HG03460 (cell line): ENCODE data around the gene PIK3C2A.
A peak's percentile ranks its signal among the peaks of the same experiment; 100 is the strongest.
"Not testable (repeated sequence)": the region's sequence is repeated elsewhere in the genome, so short reads cannot be mapped to it uniquely, and the experiment has no call there.

ENCODE experiments used
- ATAC-seq: cut with Tn5 transposase; IDR thresholded peaks from one replicate; pipeline ENCODE4 v1.9.1; 2021; ENCODE audit not compliant: unreplicated experiment

The PIK3C2A gene, protein sequence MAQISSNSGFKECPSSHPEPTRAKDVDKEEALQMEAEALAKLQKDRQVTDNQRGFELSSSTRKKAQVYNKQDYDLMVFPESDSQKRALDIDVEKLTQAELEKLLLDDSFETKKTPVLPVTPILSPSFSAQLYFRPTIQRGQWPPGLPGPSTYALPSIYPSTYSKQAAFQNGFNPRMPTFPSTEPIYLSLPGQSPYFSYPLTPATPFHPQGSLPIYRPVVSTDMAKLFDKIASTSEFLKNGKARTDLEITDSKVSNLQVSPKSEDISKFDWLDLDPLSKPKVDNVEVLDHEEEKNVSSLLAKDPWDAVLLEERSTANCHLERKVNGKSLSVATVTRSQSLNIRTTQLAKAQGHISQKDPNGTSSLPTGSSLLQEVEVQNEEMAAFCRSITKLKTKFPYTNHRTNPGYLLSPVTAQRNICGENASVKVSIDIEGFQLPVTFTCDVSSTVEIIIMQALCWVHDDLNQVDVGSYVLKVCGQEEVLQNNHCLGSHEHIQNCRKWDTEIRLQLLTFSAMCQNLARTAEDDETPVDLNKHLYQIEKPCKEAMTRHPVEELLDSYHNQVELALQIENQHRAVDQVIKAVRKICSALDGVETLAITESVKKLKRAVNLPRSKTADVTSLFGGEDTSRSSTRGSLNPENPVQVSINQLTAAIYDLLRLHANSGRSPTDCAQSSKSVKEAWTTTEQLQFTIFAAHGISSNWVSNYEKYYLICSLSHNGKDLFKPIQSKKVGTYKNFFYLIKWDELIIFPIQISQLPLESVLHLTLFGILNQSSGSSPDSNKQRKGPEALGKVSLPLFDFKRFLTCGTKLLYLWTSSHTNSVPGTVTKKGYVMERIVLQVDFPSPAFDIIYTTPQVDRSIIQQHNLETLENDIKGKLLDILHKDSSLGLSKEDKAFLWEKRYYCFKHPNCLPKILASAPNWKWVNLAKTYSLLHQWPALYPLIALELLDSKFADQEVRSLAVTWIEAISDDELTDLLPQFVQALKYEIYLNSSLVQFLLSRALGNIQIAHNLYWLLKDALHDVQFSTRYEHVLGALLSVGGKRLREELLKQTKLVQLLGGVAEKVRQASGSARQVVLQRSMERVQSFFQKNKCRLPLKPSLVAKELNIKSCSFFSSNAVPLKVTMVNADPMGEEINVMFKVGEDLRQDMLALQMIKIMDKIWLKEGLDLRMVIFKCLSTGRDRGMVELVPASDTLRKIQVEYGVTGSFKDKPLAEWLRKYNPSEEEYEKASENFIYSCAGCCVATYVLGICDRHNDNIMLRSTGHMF (N-terminal part only)

GRCh38 chr11:17207317-17208256 lies at the start of gene PIK3C2A:
Gene PIK3C2A, minus strand, starts transcription at chr11:17207986. Its CDS starts 38,245 bp downstream, at chr11:17169741.
- peak; percentile 95 for ATAC-seq

DNA sequence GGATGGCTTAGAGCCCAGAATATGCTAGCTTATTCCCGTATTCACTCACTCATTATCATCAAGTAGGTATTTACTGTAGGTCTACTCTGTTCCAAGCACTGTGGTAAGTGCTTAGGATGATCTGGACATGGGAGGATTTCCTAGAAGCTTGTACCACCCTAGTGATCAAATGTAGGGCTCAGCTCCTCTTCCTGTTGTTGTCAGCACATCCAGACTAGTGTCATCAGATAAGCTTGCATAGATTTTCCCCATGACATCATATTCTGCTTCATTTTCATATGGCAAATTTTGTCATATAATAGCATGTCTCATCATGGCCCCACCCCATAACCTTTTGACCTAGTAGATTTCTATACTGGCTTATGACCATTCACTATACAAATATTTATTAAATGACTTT lies 49.4 kb upstream of the PIK3C2A start:
- ATAC-seq = no peak

DNA sequence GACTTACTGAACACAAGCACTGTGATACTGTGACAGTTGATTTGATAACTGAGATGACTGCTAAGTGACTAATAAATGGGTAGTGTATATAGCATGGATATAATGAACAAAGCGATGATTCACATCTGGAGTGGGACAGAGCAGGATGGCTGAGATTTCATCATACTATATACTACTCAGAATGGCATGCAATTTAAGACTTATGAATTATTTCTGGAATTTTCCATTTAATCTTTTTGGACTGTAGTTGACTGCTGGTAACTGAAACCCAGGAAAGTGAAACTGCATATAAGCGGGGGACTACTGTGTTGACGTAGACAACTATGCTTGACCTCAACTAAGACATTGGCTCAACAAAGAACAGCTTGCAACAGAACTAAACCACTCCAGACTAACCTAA lies 48.7 kb upstream of the PIK3C2A start:
- ATAC-seq = no peak

DNA sequence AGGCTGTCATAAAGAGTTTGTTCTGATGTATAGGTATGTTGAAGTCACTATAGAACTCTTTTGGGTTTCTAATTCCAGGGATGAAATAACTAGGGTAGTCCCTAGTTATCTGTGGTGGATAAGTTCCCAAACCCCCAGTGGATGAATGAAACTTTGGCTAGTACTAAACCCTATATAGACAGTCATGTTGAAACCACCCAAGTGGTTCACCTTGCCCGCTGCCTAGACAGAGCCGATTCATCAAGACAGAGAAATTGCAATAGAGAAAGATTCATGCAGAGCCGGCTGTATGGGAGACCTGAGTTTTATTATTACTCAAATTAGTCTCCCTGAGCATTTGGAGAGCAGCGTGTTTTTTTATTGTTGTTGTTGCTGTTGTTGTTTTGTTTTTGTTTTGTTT lies 44.9 kb upstream of the PIK3C2A start:
- ATAC-seq = no peak

DNA sequence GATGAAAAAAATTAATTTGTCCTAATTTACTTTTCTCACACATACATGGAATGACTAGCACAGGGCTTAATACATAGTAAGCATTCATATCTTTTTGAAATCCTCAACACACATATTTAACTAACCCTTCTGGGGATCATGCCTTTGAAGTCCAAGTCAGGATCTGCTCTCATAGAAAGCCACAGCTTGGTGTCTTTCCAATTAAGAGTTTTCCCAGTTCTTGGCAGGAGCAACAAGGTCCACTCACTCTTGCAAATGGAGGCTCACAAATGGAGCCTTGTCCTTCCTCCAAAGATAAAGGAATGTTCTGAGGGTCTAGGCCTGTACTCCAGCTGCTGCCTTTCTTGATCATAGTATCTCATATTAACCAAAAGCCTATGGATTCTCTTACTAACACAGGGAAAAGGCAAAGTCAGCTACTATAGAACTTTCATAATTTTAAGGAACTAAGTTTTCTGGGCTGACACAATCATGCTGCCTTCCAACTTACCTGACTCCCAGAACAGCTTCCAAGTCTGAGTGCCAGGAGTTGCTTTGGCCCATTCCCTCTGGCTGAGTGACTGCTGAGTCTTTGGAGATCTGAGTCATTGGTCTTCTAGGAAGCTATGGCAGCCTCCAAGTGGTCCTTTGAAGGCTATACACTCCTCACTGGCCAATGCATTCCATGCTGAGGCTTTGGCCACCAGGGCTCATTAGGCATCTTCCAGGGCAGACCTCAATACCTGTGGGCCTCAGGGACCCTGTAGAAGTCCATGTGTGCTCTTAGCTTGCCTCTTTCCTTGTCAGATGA lies 43.0 kb upstream of the PIK3C2A start:
- ATAC-seq = no peak

DNA sequence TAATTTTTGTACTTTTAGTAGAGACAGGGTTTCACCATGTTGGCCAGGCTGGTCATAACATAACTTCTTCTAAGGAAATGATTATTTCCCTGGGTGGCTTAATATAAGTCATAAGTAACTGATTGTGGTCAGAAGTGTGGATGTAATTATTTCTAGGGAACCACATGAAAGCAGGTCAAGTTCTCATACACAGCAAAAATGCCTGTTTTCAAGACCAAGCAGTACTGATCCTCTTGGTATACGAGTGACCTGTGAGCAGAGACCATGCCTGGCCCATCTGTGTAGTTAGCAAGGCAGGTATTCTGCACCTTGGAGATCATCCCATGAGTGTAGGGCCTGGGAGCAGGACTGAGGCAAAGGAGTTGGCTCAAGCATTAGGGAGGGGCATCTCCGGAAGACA lies 36.3 kb upstream of the PIK3C2A start:
- peak; percentile 91 for ATAC-seq

DNA sequence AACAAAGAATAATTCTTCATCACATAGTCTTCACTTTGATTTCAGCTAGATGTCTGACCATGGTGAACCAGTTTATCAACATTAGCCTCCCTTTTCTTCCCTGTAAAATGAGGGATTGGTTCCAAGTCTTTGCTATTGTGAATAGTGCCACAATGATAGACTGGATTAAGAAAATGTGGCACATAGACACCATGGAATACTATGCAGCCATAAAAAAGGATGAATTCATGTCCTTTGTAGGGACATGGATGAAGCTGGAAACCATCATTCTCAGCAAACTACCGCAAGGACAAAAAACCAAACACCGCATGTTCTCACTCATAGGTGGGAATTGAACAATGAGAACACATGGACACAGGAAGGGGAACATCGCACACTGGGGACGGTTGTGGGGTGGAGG lies 35.2 kb upstream of the PIK3C2A start:
- ATAC-seq = not testable (repeated sequence)

DNA sequence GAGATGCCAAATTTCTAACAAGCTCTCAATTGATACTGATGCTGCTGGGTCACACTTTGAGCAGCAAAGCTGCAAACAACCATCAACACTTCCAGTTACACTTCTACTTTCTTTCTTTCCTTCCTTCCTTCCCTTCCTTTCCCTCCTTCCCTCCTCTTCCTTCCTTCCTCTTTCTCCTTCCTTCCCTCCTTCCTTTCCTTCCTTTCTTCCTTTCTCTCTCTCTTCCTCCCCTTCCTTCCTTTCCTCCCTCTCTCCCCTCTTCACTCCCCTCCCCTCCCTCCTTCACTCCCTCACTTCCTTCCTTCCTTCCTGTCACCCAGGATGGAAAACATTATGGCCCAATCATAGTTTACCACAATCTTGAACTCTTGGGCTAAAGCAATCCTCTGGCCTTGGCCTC lies 33.0 kb upstream of the PIK3C2A start:
- no peak for ATAC-seq

DNA sequence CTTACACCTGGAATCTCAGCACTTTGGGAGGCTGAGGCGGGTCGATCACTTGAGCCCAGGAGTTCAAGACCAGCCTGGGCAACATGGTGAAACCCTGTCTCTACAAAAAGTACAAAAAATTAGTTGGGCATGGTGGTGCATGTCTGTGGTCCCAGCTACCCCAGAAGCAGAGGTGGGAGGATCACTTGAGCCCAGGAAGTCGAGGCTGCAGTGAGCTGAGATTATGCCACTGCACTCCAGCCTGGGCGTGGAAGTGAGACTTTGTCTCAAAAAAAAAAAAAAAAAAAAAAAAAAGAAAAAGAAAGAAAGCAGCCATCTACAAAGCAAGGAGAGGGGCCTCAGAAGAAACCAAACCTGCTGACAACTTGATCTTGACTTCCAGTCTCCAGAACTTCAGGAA lies 32.1 kb upstream of the PIK3C2A start:
- ATAC-seq = not testable (repeated sequence)

DNA sequence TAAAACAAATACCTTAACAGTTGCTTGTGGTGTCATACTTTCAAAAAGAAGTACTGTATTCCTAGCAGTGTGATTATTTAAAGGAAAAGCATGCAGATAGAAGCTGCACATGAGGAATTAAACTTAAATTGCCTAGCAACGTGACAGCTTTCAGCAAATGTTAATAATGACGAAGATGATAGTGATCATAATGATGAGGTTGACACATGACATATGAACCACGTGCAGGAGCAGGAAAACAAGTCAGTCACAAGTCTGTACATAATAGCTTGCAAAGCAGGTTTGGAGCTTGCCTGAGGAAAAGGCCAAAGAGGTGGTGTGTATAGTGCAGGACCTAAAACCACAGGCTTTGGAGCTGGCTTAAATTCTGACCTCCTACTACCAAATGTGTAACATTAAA lies 30.6 kb upstream of the PIK3C2A start:
- ATAC-seq = no peak

DNA sequence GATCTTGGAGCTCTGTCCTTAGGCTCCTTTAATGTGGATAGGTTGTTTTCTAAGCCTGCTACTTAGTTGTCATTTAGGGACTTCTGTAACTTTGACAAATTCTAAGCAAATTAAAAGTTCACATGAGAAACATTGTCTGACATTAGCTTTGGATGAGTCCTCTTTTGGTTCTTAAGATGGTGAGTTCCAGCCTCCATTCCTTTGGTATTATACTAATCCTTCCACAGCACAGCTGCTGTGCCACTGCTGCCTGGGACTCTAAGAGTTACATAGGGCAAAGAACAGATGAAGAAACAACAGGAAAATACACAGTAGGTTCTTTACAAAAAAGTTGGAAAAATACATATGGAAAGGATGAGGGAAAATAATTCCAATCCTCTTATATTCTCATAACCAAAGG lies 25.3 kb upstream of the PIK3C2A start:
- ATAC-seq = no peak

GRCh38 chr11:17230867-17231851 lies 23.4 kb upstream of the PIK3C2A start:
- ATAC-seq = peak; percentile 96

- ATAC-seq = no peak
These were observed 21.8 kb upstream of the PIK3C2A start for GRCh38 chr11:17229481-17230152.

- not testable (repeated sequence) for ATAC-seq
These were observed 20.6 kb upstream of the PIK3C2A start for GRCh38 chr11:17228186-17228925.

- ATAC-seq = no peak
These were observed 16.9 kb upstream of the PIK3C2A start for GRCh38 chr11:17224727-17225126.

DNA sequence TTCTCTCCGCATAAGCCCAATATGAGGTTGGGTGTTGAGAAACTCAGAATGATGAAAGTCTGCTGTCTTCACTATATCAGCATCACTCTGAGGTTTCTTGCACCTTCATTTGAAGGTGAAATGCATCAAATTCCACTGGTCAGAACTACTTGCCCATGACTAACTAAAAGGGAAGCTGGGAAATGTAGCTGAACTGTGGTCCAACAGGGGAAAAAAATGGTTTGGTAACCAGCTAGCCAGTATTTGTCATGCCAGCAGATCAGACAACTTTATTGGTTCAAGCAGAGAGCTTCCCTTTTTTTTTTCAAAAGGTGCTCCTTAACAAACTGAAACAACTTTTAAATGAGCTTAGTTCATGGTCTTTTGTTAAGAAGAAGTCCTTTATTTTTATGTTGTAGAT lies 14.2 kb upstream of the PIK3C2A start:
- ATAC-seq = no peak

- no peak for ATAC-seq
These were observed 11.2 kb upstream of the PIK3C2A start for GRCh38 chr11:17219016-17219415.
